ENCODE data around the gene PTRH1.
"Not testable (repeated sequence)": the region's sequence is repeated elsewhere in the genome, so short reads cannot be mapped to it uniquely, and the experiment has no call there.

PTRH1 gene, protein sequence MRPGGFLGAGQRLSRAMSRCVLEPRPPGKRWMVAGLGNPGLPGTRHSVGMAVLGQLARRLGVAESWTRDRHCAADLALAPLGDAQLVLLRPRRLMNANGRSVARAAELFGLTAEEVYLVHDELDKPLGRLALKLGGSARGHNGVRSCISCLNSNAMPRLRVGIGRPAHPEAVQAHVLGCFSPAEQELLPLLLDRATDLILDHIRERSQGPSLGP

DNA sequence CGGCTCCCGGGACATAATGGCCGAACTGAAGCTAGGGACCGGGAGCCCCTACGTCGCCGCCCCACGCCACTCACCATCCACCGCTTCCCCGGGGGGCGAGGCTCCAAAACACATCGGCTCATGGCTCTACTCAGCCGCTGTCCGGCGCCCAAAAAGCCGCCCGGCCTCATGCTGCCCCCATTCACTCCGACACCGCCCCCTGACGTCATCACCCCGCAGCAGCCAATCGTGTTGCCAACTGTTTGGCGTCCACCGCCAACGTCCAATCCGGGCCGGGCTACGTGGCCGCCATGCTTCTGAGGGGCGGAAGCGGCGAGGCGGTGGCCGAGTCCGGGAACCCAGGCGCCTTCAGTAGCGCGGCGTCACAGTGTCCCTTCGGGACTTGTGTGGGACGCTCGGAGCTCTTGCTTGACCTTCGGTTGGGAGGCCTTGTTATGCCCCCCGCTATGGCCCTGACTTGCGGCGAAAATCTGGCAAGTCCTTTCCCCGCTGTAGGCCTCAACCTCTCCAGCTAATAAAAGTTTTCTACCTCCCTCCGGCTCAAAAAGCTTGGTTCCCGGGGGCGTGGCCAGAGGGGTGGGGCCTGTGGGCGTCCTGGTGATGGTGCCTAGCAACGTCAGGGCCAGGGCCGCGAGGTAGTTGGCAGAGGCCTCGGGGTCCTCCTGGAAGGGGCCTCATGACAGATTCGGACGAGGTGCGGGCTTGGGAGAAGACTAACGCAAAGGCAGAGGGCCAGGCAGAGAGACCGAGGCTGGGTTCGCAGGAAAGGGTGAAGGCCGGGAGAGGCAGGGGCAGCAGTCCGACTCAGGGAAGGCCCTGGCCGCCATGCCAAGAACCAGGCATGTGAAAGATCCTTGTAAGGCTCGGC, at the start of gene PTRH1, which contains the start of gene TTC16:
Gene PTRH1 (minus strand): TSS at position 194 of the 868 bp plus-strand sequence. CDS start 24 bp downstream, at position 170.
Gene TTC16 (plus strand): TSS at position 610 of the 868 bp plus-strand sequence. CDS start 67 bp downstream, at position 677.
- DNase-seq = peak; percentile 55

DNA sequence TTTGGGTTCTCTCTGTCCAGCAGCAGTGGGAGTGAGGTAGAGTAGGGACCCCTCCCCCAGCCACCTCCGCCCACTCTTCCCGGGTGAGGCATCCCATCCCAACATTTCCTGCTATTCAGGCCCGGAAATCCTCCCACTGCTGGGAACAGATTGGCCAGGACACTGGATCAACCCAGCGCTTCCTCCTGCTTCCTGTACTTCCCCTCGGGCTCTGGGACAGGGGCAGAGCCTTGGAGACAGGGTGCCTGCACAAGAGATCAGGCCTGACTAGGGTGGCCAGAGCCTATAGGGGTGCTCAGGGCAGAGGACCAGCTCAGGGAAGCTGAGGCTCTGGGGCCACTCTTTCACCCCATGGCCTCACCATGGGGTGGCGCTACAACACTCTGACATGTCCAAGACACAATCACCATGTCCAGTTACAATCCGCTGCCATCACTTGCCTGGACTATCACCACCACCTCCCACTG, 48.5 kb upstream of the PTRH1 start:
- no peak for DNase-seq

DNA sequence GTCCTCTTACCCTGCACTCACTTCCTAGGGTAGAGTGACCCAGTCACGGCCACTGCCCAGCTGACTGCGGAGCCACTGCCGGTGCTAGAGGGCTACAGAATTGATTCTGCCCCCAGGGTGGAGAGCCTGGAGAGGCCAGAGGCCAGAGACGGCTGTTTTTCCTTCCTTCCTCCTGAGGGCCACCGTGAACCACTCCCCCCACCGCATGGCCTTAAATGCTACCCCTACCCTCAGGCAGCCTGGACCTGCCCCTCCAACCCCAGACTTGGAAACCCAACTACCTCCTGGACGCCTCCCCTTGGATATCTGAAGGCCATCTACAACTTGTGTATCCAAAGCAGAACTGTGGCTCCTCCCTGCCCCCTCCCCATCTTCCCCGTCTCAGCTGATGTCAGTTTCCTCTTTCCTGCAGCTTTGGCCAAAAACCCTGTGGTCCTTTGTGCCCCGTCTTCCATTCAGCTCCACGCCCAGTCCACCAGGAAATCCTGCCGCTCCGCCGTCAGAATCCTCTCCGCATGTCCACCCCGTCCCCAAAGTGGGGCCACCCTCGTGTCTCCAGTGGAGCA, 46.7 kb upstream of the PTRH1 start:
- DNase-seq = no peak

DNA sequence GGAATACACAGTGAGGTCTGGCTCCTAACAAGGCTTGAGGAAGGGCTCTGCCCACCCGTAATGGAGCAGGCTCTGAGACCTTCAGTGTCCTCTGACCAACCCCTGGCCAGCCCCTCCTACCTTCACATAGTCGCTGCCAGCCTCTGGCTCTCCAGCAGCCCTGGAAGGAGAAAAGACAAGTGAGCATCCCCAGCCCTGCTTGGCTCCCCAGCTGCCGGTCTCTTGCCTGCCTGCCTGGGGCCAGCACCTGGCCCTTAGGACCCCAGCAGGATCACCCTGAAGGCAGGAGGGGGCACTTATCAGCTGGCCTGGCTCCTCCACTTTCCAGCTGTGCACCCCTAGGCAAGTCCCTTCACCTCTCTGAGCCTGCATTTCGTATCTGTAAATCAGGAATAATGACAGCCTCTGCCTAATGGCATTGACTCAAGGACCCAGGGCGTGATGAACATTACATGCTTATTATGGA, 46.1 kb upstream of the PTRH1 start:
- DNase-seq = no peak

DNA sequence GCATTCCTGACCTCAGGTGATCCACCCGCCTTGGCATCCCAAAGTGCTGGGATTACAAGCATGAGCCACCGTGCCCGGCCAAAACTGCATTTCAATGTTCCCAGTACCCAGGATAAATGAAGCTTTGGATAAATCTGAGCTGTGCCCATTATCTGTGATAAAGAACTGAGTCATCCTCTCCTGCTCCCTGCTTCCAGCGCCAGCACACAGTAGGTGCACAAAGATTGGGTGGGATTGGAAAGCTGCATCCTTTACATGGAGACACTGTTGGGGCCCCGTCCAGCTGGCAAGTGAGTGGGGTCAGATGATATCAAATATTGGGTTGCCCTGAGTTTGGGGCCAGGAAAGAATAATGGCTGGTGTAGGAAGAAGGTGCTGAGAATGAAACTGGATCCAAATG, 45.6 kb upstream of the PTRH1 start:
- no peak for DNase-seq

DNA sequence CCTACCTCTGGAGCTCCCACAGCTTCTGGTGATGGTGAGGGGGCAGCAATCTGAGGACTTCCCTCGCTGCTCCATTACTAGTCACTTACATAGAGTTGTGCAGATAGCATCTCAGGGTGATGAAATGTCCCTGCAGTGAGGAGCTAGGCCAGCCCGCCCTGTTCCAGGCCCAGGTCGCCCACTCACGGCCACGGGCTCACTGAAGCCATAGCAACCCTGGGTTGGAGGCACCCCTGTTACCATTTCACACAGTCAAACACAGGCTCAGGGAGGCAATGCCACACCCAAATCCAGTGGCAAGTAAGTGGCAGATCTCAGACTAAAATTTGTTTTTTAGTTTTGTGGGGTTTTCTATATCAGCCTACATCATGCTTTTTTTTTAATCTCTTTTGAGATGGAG, 43.4 kb upstream of the PTRH1 start:
- no peak for DNase-seq

DNA sequence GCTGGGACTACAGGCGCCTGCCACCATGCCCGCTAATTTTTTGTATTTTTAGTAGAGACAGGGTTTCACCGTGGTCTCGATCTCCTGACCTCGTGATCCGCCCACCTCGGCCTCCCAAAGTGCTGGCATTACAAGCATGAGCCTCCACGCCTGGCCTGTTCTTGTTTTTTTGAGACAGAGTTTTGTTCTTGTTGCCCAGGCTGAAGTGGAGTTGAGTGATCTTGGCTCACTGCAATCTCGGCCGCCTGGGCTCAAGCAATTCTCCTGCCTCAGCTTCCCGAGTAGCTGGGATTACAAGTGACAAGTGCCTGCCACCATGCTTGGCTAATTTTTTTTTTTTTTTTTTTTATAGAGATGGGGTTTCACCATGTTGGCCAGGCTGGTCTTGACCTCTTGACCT, 41.3 kb upstream of the PTRH1 start:
- DNase-seq = not testable (repeated sequence)

DNA sequence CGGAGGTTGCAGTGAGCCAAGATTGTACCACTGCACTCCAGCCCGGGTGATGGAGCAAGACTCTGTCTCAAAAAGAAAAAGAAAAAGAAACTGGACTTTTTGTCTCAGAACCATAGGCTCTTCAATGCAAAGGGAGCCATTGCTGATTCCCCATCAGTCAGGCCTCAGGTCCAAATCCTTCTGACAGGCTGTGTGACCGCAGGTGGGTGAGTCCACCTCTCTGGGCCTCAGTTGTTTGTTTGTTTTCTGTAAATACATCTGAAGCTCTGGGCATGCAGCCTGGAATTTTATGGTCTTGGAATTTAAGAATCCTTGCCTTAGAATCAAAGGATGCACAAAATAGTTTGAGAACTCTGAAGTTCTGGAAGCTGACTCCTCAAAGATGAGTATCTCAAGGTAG, 40.8 kb upstream of the PTRH1 start:
- no peak for DNase-seq

DNA sequence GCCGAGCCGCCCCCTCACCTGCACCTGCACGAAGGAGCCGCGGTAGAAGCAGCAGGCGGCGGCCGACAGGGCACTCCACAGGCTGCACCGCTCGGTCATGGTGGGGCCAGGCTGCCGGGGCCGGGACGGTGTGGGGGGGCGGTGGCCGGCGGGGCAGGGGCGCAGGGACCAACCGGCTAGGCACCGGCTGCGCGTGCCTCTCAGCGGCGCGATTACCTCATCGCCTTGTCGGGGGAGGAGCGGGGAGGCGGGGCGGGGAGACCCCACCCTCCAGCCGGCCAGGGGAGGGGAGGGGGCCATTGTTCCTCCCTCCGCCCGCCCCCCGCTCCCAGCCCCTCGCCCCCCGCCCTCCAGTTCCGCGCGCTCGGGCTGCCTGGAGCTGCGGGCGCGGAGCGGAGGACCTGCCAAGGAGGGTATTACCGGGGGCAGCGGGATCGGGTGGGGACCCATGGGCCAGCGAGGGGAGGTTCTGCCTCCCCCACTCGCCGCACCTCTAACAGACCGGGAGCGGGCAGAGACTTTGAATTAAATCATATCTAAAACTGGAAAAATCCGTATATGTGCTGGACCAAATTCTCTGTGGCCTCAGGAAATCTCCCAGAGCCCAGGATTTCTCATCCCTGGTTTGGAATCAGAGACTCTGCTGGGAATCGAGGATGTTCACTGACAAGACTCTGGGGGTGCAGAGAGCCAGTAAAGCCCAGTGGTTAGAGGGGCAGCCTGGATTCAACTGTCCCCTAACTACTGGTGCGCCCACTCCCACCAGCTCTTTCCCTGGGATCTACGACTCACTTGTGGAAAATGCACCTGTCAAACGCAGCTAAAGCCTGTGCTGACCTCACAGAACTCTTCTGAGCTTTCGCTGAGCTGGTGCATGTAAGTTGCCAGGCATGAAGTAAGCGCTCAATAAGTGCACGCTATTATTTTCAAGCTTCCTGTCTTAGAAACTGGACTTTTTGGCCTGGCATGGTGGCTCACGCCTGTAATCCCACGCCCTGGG, 39.9 kb upstream of the PTRH1 start:
- no peak for DNase-seq

DNA sequence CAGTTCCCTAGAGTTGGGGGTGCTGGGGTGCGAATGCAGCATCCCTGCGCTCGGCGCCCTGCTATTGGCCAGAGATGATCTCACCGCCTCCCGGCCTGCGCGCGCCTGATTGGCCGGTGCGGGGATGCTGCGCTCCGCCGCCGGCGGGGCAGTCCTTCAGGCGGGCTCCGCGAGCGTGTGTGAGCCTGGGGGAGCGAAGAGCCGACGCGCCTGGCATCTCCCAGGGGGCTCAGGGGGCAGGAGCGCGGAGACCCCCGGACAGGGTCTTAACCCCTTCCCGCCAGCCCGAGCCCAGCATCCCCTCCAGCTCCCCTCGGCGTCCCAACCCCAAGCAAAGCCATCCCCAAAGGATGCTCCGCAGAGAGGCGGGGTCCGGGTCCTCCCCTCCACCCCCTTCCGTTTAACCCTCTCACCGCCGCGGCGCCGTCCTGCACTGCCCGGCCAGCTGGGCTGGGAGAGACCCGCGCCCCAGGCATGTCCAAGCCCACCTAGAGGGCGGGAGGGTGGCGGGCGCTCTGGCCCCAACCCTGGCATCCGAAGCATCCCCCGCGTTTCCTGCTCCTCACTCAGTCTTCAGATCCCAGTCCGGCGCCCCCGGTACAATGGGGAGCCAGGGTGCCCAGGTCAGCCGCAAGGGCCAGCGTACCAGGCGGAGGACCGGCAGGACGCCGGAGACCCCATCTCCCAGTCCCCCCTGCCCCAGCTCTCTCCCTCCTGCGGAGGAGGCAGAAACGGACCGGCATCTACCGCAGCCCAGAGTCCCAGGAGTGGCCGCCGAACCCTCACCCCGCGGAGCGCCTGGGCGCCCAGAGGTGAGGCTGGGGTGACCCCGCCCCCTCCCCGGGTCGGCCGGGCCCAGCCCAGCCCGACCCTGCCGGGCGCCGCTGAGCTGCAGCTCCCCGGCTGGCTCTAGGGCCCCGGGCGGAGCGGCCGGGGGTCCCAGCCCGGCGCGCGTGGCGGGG, 38.9 kb upstream of the PTRH1 start:
- no peak for DNase-seq

DNA sequence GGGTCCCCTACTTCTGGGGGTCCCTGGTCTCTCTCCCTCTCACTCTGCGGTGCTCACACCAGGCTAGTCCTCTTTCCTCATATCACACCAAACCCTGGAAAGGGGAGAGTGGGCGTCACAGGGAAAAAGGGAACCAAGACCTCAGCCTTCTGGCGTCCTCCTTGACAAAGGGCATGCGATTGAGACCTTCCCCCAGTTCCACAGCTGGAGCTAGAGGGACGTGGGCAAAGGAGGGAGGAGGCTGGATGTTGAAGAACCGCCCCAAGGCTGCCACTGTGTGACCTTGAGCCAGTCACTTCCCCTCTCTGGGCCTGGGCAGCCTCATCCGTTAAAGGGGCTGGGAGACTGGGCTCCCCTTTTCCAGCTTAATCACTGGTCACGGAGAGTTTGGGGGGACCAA, 38.2 kb upstream of the PTRH1 start:
- no peak for DNase-seq

DNA sequence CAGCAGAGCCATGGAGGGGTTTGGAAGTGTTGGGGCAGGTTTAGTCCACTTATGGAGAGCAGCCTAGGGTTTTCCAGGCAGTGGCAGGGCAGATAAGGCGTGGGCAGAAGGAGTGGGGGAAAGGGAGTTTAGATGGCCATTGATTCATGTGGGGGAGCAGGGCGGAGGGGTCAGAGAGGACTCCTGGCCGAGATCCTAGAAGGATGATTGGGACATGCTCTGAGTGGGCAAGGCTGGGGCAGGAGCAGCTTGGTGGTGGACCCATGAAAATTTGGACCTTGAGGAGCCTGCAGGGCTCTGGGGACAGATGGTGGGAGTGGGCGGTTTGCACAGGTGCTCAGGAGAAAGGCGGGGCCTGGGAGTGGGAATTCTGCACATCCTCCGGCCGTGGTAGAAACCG, 37.7 kb upstream of the PTRH1 start:
- DNase-seq = no peak

DNA sequence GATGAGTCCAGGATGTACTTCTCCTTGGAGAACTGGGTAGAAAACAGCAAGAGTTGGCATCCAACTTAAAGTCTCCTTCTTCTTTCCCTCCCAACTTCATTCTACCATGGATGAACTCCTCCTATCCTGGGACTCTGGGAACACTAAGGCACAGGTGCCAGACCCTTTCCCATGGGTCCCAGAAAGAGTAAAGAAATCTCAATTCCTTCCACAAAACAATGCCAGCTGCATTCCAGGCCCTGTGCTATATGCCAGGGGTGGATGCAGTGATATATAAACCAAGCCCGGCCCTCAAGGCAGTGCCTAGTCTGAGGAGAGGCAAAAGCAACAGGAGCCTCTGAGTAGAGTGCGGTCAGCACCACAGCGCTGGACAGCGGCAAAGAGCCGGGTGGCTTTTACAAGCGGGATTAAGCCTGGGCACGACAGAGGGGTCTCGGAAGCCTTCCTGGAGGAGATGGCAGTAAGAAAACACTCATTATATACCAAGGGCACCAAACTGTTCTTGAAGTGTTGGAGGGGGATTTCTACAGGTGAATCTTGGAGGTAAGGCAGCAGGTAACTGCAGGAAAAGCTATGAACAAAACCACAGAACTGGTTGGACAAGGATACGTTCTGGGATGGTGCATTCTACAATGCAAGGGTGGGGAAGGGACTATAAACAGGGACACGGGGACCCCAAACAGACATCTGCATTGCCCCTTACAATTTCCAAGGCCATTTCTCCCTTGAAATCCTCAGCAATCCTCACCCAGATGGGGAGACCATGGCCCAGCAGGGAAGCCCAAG, 36.0 kb upstream of the PTRH1 start:
- DNase-seq = no peak

DNA sequence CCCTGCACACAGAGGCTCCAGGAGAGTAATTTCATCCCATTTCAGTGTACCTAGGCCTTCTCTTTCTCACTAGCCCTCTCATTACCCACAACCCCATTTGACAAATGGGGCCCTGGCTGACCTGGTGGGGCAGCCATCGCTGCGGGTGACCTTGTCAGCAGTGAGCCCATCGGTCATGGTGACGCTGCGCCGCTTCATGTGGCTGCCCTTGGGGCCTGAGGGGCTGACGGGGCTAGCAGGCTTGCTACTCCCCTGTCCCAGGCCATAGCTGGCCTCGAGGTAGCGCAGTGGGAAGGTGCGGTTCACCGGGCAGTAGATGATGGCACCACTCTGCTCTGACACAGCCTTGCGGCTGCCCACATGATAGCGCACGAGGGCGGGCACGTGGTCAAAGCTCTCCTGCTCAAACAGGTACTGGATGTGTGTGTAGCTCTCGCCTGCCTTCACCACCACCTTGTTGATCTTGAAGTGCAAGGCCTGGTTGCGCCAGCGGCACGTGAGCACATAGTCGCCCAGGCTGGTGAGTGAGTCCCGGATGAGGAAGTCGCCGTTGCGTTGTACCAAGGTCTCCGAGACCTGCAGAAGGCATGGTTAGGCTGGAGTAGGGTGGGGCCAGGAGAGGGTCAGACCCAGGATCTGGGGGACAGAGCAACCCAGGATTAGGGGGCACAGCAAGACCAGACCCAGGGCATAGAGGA, 33.8 kb upstream of the PTRH1 start:
- DNase-seq = no peak

DNA sequence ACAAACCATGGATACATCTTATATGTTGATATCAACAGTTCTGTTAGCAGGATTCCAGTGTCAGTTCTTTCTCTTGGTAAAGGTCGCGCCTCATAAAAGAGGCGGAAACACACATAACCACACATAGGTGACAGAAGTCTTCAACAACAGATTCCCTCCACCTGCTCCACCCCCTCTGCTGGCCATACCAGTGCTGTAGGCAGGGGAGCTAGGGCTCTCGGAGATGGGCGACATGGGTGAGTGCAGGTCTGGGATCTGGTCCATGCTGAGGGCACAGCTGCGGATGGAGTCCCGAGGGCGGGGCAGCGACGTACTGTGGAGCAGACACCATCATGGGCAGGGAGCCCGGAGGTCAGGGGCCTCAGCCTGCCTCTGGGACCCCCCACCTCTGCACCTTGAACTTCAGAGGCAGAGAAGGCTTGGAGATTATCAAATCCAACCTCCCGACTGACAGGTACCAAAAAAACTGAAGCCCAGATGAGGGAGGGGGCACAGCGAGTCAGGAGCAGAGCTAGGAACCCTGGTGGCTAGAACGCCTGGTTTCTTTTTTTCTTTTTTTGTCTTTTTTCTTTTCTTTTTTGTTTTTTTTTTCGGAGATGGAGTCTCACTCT, 31.6 kb upstream of the PTRH1 start:
- DNase-seq = no peak

DNA sequence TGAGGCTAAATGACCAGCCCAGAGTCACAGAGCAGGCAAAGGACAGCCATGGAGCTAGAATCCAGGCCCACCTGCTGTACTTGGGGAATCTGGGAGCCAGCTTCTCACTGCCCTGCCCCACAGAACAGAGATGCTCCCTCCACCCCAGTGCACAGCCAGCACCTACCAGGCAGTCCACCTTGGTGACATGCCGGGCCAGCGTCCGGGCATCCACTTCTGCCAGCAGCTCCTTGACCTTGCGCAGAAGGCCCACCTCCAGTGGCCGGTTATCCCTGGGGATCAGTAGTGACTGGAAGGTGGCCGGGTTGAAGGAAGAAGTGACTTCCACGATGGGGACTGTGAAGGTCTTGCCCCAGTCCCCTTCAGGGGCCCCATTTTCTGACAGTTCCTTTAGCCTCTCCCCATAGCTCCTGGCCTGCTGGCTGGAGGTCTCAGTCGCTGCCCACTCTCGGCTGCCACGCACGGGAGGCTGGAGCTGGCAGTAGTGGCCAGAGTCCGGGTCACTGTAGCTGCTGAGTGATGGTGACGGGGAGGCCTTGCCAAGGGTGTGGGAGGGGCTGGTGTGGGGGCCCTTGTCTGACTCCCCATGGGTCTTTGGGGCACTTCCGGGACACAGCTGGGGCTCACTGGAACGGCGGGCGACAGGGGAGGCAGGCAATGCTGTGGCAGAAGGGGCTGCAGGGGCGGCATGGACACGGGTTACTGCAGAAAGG, 29.1 kb upstream of the PTRH1 start:
- no peak for DNase-seq

DNA sequence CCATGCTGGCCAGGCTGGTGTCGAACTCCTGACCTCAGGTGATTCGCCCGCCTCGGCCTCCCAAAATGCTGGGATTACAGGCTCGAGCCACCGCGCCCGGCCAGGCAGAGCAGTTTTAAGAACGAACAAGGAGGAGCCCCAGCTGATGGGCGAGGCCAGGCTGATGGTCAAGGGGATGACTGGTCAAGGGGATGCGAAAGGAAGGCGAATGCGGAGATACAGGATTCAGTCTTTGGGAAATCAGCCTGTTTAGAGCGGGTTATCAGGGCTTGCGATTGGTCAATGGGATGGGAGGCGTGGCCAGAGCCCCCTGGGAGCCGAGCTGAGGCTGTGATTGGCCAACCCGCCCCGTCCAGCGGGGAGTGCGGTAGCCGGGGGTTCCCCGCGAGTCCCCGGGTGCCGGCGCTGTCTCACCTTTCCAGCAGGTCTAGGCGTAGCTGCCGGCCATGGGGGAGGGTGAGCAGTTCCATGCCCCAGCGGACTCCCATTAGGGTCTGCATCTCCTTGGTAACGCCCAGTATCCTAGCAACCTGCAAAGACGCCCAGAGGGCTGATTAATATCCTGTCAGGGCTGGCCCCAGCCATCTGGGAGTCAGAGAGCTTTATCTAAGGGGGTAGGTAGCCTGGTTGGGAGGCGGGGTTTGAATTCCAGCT, 27.1 kb upstream of the PTRH1 start:
- no peak for DNase-seq

DNA sequence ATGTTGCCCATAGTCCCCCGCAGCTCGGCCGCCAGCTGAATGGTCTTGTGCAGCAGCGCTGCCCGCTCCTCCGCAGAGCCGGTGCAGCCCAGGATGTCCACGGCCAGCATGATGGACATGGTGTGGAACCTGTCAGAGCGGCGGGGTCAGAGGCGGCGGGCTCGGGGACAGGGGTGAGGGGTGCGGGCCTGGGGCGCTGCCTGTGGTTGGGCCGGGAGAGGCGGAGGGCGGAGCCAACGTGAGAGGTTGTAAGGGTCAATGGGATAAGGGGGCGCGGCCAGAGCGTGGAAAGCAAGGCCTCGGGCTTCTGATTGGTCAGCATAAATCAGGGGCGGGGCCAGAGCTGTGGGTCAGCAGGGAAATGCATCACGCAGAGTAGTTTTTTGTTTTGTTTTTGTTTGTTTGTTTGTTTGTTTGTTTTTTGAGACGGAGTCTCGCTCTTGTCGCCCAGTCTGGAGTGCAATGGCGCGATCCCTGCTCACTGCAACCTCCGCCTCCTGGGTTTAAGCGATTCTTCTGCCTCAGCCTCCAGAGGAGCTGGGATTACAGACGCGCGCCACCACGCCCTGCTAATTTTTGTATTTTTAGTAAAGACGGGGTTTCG, 26.5 kb upstream of the PTRH1 start:
- DNase-seq = no peak

All from SIG-M5 (cell line).